GM21360 (cell line): ENCODE data around the gene SGIP1.

Experiments used
- ATAC-seq: cut with Tn5 transposase; IDR thresholded peaks from one replicate; pipeline ENCODE4 v1.9.1; 2021; ENCODE audit warnings: mild to moderate bottlenecking, moderate library complexity; ENCODE audit not compliant: unreplicated experiment

SGIP1 gene, protein sequence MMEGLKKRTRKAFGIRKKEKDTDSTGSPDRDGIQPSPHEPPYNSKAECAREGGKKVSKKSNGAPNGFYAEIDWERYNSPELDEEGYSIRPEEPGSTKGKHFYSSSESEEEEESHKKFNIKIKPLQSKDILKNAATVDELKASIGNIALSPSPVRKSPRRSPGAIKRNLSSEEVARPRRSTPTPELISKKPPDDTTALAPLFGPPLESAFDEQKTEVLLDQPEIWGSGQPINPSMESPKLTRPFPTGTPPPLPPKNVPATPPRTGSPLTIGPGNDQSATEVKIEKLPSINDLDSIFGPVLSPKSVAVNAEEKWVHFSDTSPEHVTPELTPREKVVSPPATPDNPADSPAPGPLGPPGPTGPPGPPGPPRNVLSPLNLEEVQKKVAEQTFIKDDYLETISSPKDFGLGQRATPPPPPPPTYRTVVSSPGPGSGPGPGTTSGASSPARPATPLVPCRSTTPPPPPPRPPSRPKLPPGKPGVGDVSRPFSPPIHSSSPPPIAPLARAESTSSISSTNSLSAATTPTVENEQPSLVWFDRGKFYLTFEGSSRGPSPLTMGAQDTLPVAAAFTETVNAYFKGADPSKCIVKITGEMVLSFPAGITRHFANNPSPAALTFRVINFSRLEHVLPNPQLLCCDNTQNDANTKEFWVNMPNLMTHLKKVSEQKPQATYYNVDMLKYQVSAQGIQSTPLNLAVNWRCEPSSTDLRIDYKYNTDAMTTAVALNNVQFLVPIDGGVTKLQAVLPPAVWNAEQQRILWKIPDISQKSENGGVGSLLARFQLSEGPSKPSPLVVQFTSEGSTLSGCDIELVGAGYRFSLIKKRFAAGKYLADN

DNA sequence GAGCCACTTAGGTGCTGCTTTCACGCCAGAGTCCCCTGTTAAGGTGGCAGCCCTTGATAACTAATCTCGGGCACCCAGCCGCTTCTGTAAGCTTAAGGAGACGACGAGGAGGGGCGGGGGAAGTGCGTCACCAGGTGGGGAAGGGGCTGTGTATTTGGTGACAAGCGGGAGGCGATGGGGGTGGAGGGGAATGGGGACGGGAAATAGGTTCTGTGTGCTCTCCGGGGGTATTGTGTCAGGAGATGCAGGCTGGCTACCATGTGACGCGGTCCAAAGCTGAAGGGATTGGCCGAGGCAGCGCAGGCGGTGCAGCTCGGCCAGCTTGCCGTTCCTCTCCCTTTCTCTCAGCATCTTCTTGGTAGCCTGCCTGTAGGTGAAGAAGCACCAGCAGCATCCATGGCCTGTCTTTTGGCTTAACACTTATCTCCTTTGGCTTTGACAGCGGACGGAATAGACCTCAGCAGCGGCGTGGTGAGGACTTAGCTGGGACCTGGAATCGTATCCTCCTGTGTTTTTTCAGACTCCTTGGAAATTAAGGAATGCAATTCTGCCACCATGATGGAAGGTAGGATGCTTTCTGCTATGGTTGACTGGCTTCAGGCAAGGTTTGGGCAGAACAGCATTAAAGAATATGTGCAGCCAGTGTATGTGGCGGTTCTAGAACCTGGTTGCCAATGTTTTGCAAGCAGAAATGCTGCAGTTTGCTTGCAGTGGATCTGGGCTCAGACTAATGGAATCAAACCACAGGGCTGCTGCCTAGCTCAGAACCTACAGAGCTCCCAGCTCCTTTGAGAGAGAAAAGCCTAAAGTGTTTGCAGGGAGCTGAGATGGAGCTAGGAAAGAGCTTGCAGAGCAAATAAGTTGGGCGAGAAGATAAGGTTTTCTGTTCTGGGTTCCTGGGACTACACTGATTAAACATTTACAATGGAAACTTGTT lies at the start of gene SGIP1:
Gene SGIP1, plus strand, starts transcription at position 350 of the 937 bp plus-strand sequence. Its CDS starts 206 bp downstream, at position 556.
- ATAC-seq: no peak

DNA sequence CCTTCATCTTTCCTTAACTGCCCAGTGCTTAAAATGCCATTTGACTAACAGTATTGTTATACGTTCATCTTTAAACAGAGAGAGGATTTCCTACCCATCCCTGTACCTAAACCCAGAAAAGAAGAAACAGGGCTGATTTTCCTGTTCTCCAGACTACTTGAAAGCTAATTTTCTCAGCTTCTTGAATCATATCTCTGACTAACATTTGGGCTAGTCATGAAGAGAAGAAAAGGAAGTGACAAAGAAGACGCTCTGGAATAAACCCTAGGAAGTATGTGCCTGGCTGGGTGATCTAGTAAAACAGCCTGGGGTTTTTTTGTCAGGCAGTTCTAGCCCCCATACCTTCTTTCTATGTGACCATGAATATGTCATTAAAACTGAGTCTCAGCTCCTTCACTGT lies 44.8 kb upstream of the SGIP1 start:
- ATAC-seq: no peak

DNA sequence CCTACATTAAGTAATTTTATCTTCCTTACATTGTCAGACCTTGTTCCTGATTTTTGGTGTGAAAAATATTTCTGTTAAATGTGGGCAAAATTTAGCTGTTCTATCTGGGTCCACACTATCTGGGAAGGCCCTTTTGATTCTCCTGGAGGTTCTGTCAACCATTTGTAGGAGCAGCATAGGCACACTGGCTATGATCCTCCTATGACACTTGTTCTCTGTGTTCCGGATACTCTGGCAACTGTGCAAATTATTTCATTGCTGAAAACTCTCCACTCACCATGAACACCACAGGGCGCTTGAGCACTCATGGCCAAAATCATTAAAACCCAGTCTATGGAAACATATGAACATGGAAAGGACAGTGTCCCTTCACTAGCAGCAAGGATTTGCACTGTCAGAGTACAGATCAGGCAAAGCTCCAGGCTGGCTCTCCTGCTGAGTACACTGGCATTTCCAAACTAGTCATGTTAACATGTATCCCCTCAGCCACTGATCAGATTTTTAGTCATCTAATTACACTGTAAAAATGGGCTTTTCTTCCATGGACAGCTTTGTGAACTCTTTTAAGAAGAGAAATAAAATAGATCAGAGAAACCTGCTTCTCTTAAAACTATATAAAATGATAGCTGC lies 43.9 kb upstream of the SGIP1 start:
- ATAC-seq: no peak

DNA sequence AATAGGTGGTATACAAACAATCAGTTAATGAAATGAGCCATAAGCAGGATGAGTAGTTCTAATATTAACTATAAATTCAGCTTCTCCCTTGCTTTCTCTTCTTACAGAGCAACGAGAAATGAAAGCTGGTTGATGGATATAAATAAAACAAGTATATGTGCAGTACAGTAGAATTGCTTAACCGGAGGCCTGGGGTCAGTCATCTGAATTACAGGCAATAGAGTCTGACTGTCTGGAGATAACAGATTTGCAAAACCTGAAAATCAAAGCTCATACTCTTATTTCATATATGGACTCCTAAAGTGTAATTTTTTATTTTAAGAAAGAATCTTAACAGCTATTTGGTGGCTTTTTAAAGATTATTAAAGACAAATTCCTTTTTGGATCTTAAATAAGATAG lies 43.1 kb upstream of the SGIP1 start:
- peak; percentile 88 for ATAC-seq

DNA sequence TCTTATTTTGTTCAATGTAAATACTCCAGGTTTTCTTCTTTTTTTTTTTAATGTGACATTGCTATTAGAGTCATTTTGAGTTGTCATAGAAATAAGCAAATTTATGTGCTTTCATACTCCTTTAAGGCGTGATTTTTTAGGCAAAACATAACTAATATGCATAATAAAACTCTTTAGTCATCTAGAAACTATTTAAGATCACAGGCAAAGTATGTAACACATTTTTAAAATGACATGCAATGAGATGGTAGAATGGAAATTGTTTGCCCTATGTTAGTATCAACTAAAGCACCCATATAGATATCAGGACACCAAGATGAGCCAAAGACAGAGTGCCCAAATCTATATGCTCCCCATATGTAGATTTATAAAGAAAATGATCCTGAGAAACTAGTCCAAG lies 41.5 kb upstream of the SGIP1 start:
- no peak for ATAC-seq

GRCh38 chr1:66493731-66494130 lies 40.2 kb upstream of the SGIP1 start:
- ATAC-seq: no peak

DNA sequence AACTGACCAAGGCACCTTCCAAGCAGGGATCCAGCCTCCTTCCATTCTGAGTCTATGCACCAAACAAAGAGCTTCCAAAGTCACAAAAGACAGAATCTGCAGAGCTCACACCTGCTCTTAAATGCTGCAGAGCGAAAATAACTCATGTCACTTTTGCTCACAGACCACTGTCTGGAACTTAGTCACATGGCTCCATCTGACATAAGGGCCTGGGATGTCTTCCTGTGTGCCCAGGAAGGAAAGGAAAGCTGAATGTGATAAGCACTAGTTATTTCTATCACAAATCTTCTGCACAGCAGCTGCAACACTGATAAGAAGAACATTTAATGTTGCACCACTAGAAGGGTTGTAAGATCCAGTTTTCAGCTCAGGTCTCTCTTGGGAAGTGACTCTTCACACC lies 39.5 kb upstream of the SGIP1 start:
- ATAC-seq: no peak

GRCh38 chr1:66495495-66495894 lies 38.5 kb upstream of the SGIP1 start:
- no peak for ATAC-seq

- no peak for ATAC-seq
Observed at GRCh38 chr1:66497910-66498309, 36.0 kb upstream of the SGIP1 start.

DNA sequence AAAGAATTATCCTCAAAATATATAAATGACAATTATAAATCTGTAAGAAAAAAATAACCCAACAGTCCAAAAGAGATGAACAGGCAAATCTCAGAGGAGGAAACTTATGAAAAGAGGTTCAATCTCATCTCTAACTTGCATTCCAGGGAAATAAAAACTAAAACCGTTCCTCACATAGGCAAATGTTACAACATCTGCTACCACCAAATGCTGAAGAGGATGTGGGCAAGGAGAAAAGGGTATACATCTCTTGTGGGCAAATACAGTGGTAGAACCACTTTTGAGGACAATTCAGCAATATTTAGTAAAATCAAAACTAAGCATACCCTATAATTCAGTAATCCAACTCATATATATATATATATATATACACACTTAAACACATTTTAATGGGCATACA lies 33.7 kb upstream of the SGIP1 start:
- no peak for ATAC-seq

- no peak for ATAC-seq
Observed at GRCh38 chr1:66502086-66502485, 31.9 kb upstream of the SGIP1 start.

DNA sequence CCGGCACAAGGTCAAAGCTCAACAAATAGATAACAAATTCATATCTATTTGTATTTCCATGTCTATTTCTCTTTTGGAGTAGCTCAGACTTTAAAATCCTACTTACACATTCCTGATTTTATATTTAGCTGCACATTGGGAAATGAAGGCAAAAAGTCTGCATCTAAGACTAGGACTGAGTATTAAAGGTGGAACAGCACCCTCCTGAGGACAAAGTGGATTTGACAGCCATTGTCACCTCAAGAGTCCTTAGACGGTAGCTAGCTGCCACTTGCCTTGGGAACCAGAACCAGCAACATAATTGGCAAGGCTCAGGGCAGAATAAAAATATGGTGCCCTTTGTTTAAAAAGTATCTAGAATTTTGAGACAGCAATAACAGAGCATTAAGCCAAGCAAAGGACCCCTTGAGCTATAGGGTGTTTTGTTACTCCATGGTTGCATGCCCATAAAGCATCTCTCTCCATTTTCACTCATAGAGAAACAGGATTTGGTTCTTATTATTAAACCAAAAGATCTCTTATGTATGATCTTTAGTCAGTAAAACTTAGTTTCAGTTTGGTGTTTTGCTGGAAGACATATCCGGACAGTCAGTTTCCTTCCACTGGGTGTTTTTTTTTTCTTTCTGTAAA lies 30.0 kb upstream of the SGIP1 start:
- peak; percentile 94 for ATAC-seq

- no peak for ATAC-seq
Observed at GRCh38 chr1:66505671-66506392, 28.1 kb upstream of the SGIP1 start.

DNA sequence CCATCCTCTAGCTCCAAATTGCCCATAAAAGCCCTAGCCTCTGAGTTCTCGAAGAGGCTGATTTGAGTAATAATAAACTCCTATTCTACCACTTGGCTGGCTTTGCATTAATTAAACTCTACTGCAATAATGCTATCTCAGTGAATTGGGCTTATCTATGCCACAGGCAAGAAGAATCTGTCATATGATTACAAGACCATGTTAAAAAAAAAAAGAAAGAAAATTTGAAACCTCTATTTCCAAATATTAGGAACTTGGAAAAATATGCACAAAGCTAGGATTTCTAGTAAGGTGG lies 27.6 kb upstream of the SGIP1 start:
- no peak for ATAC-seq

DNA sequence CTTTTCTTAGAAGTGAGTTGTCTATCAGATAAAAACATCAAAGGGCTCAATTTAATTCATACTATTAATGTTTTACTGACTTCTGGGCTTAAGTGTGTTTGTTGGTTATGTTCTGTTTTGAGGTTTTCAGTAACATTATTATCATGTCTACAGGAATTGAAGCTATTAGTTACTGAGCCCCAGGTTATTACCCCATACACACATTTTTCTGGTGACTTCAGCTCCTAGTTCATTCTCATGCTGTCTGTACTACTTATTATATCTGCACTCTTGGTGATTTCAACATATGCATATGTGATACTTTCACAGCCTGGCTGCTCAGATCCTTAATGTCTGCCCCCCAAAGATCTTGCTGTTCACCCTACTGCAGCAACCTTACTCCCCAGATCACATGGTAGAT lies 27.0 kb upstream of the SGIP1 start:
- no peak for ATAC-seq

DNA sequence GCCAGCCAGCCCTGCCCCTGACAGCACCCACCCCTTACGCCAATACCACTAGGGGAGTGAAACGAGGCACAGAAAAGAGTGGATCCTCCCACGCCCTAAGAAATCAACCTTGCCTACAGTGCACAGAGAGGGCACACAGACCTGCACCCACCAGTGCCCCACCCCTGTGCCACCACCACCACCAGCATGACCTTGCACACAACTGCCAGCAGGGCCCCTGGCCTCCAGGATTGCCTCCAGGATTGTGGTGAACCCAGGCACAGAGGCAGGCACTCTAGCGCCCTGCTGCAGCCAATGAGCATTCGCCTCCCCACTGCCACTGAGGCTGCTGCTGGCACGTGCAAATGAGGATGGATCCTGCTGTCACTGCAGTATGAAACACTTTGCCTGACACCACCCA lies 23.5 kb upstream of the SGIP1 start:
- no peak for ATAC-seq

GRCh38 chr1:66511118-66511517 lies 22.8 kb upstream of the SGIP1 start:
- ATAC-seq: no peak

DNA sequence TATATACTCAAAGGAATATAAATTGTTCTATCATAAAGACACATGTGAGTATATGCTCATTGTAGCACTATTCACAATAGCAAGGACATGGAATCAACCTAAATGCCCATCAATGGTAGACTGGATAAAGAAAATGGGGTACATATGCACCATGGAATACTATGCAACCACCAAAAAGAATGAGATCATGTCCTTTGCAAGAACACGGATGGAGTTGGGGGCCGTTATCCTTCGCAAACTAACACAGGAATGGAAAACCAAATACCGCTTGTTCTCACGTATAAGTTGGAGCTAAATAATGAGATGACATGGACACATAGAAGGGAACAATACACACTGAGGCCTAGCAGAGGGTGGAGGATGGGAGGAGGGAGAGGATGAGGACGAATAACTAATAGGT lies 16.0 kb upstream of the SGIP1 start:
- ATAC-seq: no peak

DNA sequence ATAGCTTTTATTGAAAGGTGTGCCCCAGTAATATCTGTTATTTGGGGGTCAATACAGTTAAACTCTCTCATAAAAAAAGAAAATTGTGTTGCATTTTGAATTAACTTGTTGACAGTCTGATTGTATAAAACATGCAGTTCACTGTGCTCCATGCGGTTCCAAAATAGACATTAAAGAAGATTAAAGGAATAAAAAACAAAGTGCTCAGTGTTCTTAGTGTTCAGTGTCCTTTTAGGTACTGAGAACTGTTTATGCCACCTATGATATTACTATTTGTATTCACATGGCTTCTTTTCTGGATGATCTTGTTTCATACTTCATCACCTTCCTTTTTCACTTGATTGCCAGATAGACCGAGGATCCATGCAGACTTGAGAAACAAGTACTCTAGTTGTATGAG lies 15.3 kb upstream of the SGIP1 start:
- no peak for ATAC-seq

DNA sequence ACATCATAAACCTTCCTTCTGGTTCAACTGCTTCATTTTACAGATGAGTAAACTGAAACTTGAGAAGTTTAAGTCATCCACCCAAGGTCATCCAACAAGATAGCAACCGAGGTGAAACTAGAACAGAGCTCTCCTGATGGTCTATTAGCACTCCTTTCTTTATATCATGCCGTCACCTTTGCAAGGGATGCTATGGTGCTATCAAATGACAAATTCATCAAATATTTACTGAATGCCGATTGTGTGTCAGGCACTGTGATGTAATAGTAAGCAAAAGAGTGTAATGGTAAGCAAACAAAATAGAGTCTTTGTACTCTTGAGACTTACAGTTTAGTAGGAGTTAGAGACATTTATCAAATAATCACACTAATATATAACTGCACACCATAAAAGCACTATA lies 14.0 kb upstream of the SGIP1 start:
- no peak for ATAC-seq
